Measurements from ENCODE around the gene CABP2. TPM values are rescaled to one million over a fixed set of nuclear protein-coding genes. Genes with fewer than 3 reads are reported as not detected.
"Not testable (repeated sequence)": the region's sequence is repeated elsewhere in the genome, so short reads cannot be mapped to it uniquely, and the experiment has no call there.

CABP2 gene
- total RNA-seq, 1 experiment from 2014 or later: not detected

- in situ Hi-C loops (cut with HindIII; ENCODE audit: low pct_unique_long_range_greater_than_20kb, low sequenced_read_pairs): no loop called here
- DNase-seq (ENCODE audit: low read depth): no peak
These were observed 33.9 kb downstream of the CABP2 start for GRCh38 chr11:67489203-67489884.

GRCh38 chr11:67486481-67487195 is 36.6 kb downstream of the CABP2 start:
- in situ Hi-C loops (cut with HindIII; ENCODE audit: low pct_unique_long_range_greater_than_20kb, low sequenced_read_pairs): no loop called here
- no peak for DNase-seq (ENCODE audit: low read depth)

- DNase-seq (ENCODE audit: low read depth); in situ Hi-C loops (cut with HindIII; ENCODE audit: low pct_unique_long_range_greater_than_20kb, low sequenced_read_pairs): not testable (repeated sequence)
These were observed 37.3 kb downstream of the CABP2 start for GRCh38 chr11:67485873-67486361.

- in situ Hi-C loops (cut with HindIII; ENCODE audit: low pct_unique_long_range_greater_than_20kb, low sequenced_read_pairs): no loop called here
- DNase-seq (ENCODE audit: low read depth): no peak
These were observed 38.4 kb downstream of the CABP2 start for GRCh38 chr11:67484847-67485311.

- no peak for DNase-seq (ENCODE audit: low read depth)
- in situ Hi-C loops (cut with HindIII; ENCODE audit: low pct_unique_long_range_greater_than_20kb, low sequenced_read_pairs): no loop called here
These were observed 39.2 kb downstream of the CABP2 start for GRCh38 chr11:67483831-67484665.

- in situ Hi-C loops (cut with HindIII; ENCODE audit: low pct_unique_long_range_greater_than_20kb, low sequenced_read_pairs): no loop called here
- peak; percentile 94 for DNase-seq (ENCODE audit: low read depth)
These were observed 40.1 kb downstream of the CABP2 start, which contains the start of gene AIP for GRCh38 chr11:67482827-67483798. Gene AIP (plus strand): TSS chr11:67483026. CDS start chr11:67483159, 133 bp downstream.

GRCh38 chr11:67482275-67482826 is 40.9 kb downstream of the CABP2 start:
- no peak for DNase-seq (ENCODE audit: low read depth)
- in situ Hi-C loops (cut with HindIII; ENCODE audit: low pct_unique_long_range_greater_than_20kb, low sequenced_read_pairs): no loop called here

GRCh38 chr11:67477344-67478050 is 45.7 kb downstream of the CABP2 start:
- DNase-seq (ENCODE audit: low read depth); in situ Hi-C loops (cut with HindIII; ENCODE audit: low pct_unique_long_range_greater_than_20kb, low sequenced_read_pairs): not testable (repeated sequence)

- DNase-seq (ENCODE audit: low read depth); in situ Hi-C loops (cut with HindIII; ENCODE audit: low pct_unique_long_range_greater_than_20kb, low sequenced_read_pairs): not testable (repeated sequence)
These were observed 46.6 kb downstream of the CABP2 start for GRCh38 chr11:67476692-67477091.

GRCh38 chr11:67472882-67473281 is 50.4 kb downstream of the CABP2 start:
- in situ Hi-C loops (cut with HindIII; ENCODE audit: low pct_unique_long_range_greater_than_20kb, low sequenced_read_pairs): no loop called here

GRCh38 chr11:67470337-67471002 is 52.8 kb downstream of the CABP2 start:
- no peak for DNase-seq (ENCODE audit: low read depth)
- in situ Hi-C loops (cut with HindIII; ENCODE audit: low pct_unique_long_range_greater_than_20kb, low sequenced_read_pairs): no loop called here

More at GRCh38 chr11:67472882-67473281, 50.4 kb downstream of the CABP2 start:
- no peak for DNase-seq (ENCODE audit: low read depth)

- no peak for DNase-seq (ENCODE audit: low read depth)
- in situ Hi-C loops (cut with HindIII; ENCODE audit: low pct_unique_long_range_greater_than_20kb, low sequenced_read_pairs): no loop called here
These were observed 53.8 kb downstream of the CABP2 start for GRCh38 chr11:67469508-67469811.

Other genes starting within 250 kb of the CABP2 start
- gene ANKRD13D, start 234.1 kb downstream of the CABP2 start, total RNA-seq (2014; rRNA removed; shearing (Covaris generic); ENCODE audit: low replicate concordance): 11.7 and 22.5 TPM in 2 replicates
- gene SSH3, start 219.9 kb downstream of the CABP2 start, total RNA-seq (2014; rRNA removed; shearing (Covaris generic); ENCODE audit: low replicate concordance): 16.3 and 50.6 TPM in 2 replicates
- gene POLD4, start 169.9 kb downstream of the CABP2 start, total RNA-seq (2014; rRNA removed; shearing (Covaris generic); ENCODE audit: low replicate concordance): 26.7 and 38.5 TPM in 2 replicates
- gene CLCF1, start 149.8 kb downstream of the CABP2 start, total RNA-seq (2014; rRNA removed; shearing (Covaris generic); ENCODE audit: low replicate concordance): 6.5 and 13.4 TPM in 2 replicates
- 24.4 and 26.6 TPM in 2 replicates for gene RAD9A, start 131.5 kb downstream of the CABP2 start, total RNA-seq (2014; rRNA removed; shearing (Covaris generic); ENCODE audit: low replicate concordance)
- gene PPP1CA, start 121.6 kb downstream of the CABP2 start, total RNA-seq (2014; rRNA removed; shearing (Covaris generic); ENCODE audit: low replicate concordance): 251 and 260 TPM in 2 replicates
- 1.6 TPM in 1 of 2 replicates, not detected in the other for gene TBC1D10C, start 119.4 kb downstream of the CABP2 start, total RNA-seq (2014; rRNA removed; shearing (Covaris generic); ENCODE audit: low replicate concordance)
- gene CARNS1, start 107.8 kb downstream of the CABP2 start, total RNA-seq (2014; rRNA removed; shearing (Covaris generic); ENCODE audit: low replicate concordance): 0.03 TPM in 1 of 2 replicates, not detected in the other
- gene RPS6KB2, start 95.0 kb downstream of the CABP2 start, total RNA-seq (2014; rRNA removed; shearing (Covaris generic); ENCODE audit: low replicate concordance): 42.9 and 46.6 TPM in 2 replicates
- gene PTPRCAP, start 85.8 kb downstream of the CABP2 start, total RNA-seq (2014; rRNA removed; shearing (Covaris generic); ENCODE audit: low replicate concordance): not detected in 2 replicates
- 128 and 140 TPM in 2 replicates for gene CORO1B, start 80.0 kb downstream of the CABP2 start, total RNA-seq (2014; rRNA removed; shearing (Covaris generic); ENCODE audit: low replicate concordance)
- gene GPR152, start 70.7 kb downstream of the CABP2 start, total RNA-seq (2014; rRNA removed; shearing (Covaris generic); ENCODE audit: low replicate concordance): not detected in 2 replicates
- 1.6 and 10.8 TPM in 2 replicates for gene CABP4, start 68.1 kb downstream of the CABP2 start, total RNA-seq (2014; rRNA removed; shearing (Covaris generic); ENCODE audit: low replicate concordance)
- gene TMEM134, start 54.2 kb downstream of the CABP2 start, total RNA-seq (2014; rRNA removed; shearing (Covaris generic); ENCODE audit: low replicate concordance): 99.8 and 100 TPM in 2 replicates
- 91.4 and 117 TPM in 2 replicates for gene AIP, start 40.4 kb downstream of the CABP2 start, total RNA-seq (2014; rRNA removed; shearing (Covaris generic); ENCODE audit: low replicate concordance)
- 43.8 and 48.4 TPM in 2 replicates for gene PITPNM1, start 18.1 kb downstream of the CABP2 start, total RNA-seq (2014; rRNA removed; shearing (Covaris generic); ENCODE audit: low replicate concordance)
- 43.6 and 56.9 TPM in 2 replicates for gene CDK2AP2, start 15.3 kb downstream of the CABP2 start, total RNA-seq (2014; rRNA removed; shearing (Covaris generic); ENCODE audit: low replicate concordance)
- gene GSTP1, start 60.4 kb upstream of the CABP2 start, total RNA-seq (2014; rRNA removed; shearing (Covaris generic); ENCODE audit: low replicate concordance): not detected in 2 replicates
- 237 and 239 TPM in 2 replicates for gene NDUFV1, start 83.5 kb upstream of the CABP2 start, total RNA-seq (2014; rRNA removed; shearing (Covaris generic); ENCODE audit: low replicate concordance)
- 51.3 and 52.9 TPM in 2 replicates for gene NUDT8, start 106.5 kb upstream of the CABP2 start, total RNA-seq (2014; rRNA removed; shearing (Covaris generic); ENCODE audit: low replicate concordance)
- not detected in 2 replicates for gene TBX10, start 116.3 kb upstream of the CABP2 start, total RNA-seq (2014; rRNA removed; shearing (Covaris generic); ENCODE audit: low replicate concordance)
- gene ACY3, start 127.3 kb upstream of the CABP2 start, total RNA-seq (2014; rRNA removed; shearing (Covaris generic); ENCODE audit: low replicate concordance): 6.0 TPM in 1 of 2 replicates, not detected in the other
- gene ALDH3B2, start 151.2 kb upstream of the CABP2 start, total RNA-seq (2014; rRNA removed; shearing (Covaris generic); ENCODE audit: low replicate concordance): not detected in 2 replicates